ENCODE measurements around the gene GRIK3.

DNA sequence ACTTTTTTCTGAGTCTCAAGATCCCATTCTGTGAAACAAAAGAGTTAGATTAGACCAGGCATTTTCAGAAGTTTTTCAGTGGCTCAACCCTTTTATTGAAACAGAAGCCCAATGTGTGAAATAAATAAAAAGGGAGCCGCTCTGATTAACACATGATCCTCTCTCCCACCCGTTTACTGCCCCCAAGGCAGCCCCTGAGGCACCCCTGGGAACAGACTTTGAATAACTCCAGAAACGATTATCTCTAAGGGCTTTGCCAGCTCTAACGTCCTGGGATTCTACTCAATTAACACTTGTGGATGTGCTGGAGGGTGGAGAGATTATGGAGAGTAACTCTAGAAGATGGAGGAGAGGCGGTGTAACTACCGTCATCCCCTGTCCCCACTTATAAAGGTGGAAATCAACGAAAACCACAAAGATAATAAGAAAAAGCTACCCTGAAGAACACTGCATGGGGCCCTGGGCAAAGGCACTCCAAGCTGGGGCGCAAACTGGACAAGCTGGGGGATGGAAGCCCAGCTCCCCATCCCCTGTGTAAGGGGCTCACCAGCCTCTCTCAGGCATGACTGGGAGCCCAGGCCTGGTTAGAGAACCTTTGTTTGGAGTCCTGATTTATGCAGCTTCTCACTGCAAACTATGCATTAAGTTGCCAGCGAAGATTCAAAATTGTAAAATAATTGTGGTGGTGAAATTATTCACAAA is 39.0 kb upstream of the GRIK3 start:
- no peak for TF ChIP-seq POLR2A (IDR thresholded peaks at IDR 0.05)
- TF ChIP-seq, protein P1, sequence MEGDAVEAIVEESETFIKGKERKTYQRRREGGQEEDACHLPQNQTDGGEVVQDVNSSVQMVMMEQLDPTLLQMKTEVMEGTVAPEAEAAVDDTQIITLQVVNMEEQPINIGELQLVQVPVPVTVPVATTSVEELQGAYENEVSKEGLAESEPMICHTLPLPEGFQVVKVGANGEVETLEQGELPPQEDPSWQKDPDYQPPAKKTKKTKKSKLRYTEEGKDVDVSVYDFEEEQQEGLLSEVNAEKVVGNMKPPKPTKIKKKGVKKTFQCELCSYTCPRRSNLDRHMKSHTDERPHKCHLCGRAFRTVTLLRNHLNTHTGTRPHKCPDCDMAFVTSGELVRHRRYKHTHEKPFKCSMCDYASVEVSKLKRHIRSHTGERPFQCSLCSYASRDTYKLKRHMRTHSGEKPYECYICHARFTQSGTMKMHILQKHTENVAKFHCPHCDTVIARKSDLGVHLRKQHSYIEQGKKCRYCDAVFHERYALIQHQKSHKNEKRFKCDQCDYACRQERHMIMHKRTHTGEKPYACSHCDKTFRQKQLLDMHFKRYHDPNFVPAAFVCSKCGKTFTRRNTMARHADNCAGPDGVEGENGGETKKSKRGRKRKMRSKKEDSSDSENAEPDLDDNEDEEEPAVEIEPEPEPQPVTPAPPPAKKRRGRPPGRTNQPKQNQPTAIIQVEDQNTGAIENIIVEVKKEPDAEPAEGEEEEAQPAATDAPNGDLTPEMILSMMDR (IDR thresholded peaks at IDR 0.05) = no peak
